Smooth muscle cell of trachea (primary cell): Measurements from ENCODE around the gene PPT2. TPM values are rescaled to one million over a fixed set of nuclear protein-coding genes. Genes with fewer than 3 reads are reported as not detected.

Source experiments
- total RNA-seq: library from RNA; depleted of rRNA; stranded (reverse); fragments of >200 nt; gene quantifications from 2 replicates; pipeline ENCODE4 v1.2.1, GENCODE V29; 2014

PPT2 gene, protein sequence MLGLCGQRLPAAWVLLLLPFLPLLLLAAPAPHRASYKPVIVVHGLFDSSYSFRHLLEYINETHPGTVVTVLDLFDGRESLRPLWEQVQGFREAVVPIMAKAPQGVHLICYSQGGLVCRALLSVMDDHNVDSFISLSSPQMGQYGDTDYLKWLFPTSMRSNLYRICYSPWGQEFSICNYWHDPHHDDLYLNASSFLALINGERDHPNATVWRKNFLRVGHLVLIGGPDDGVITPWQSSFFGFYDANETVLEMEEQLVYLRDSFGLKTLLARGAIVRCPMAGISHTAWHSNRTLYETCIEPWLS
- total RNA-seq, result 14.7 and 15.9 TPM in 2 replicates

GRCh38 chr6:32153564-32154513 lies at the start of gene PPT2:
Gene PPT2, plus strand, starts transcription at chr6:32154141. Its CDS starts 454 bp downstream, at chr6:32154595.

DNA sequence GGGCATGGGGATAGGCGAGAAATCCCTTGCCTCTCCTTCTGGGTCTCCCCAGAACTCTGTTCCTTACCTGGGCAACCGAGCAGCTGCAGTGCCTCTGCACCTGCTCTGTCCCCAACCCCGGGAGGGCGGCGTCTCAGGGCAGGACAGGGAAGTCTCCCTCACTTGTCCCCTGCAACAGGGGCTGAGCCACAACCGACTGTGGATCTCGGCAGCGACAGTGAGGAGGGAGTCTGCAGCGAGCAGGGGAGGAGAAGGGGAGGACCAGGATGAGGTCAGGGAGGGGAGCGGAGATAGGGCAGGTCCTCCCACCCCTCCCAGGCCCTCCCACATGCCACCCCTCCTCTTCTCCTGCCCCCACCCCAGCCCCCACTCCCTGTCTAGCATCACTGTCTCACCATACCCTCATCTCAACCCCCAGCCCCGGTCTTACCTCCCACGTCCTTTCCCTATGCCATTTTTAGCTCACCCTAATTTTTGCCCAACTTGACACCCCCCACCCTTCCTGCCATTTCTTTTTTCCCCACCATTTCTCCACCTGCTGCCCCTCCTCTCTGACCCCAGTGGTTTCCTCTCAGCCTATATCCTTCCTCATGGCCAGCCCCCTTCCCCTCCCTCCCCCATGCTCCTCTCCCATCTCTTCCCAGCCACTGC lies 44.7 kb upstream of the PPT2 start, which contains the start of gene TNXB:
TNXB (minus strand) TSS at position 225 of the 651 bp plus-strand sequence. CDS start 11,140 bp downstream, outside the sequence.

DNA sequence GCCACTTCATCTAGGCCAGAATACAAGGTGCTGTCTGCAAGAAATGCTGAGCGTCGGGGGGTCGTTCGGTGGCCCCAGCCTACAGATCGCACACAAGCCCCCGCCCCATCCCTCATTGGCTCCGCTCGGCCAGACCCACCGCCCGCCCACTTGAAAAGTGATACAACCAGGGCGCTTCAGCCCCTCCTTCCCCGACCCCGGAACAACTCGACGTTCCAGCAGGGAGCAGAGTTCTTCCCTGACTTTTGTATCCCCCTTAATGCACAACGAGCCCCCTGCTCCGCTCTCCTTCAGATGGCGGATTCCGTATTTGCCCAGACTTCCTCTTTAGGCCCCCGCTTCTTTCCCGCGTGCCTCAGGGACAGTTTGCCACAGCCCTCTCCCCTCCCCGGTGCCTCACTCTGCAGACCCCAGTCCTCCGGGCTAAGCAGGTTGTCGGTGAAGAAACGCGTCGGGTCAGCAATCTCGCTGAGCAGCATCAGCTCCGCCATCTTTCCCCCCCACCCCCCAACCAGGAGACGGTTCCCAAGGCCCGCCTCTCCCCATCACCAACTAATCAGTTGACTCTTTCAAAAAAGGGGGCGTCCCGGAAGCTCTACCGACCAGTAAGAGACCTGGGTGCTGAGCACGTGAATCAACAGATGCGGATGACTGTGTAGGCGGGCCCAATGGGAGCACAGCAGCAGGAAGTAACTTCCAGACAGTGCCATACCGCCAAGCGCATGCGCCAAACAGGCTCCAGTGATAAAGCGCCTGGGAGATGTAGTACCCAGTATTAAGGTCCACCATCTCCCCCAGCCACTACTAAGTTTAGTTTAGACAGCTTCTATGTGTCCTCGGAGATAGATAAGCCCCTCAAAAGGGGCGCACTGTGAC lies 26.0 kb upstream of the PPT2 start, which contains the start of gene ATF6B:
ATF6B (minus strand) TSS at position 530 of the 876 bp plus-strand sequence; CDS start at position 491, 39 bp downstream.

GRCh38 chr6:32151863-32152768 lies 1.8 kb upstream of the PPT2 start, which contains the start of gene PRRT1:
Gene PRRT1, minus strand, starts transcription at chr6:32151939. Its CDS starts 112 bp downstream, at chr6:32151827.

GRCh38 chr6:32164295-32164694 lies 10.4 kb downstream of the PPT2 start, which contains the start of gene EGFL8:
Gene EGFL8, plus strand, starts transcription at chr6:32164595. Its CDS starts 1,571 bp downstream, at chr6:32166166.

GRCh38 chr6:32175711-32176475 lies 22.0 kb downstream of the PPT2 start, which contains the start of gene AGPAT1:
Gene AGPAT1, minus strand, starts transcription at chr6:32176084. Its CDS starts 4,588 bp downstream, at chr6:32171496.

DNA sequence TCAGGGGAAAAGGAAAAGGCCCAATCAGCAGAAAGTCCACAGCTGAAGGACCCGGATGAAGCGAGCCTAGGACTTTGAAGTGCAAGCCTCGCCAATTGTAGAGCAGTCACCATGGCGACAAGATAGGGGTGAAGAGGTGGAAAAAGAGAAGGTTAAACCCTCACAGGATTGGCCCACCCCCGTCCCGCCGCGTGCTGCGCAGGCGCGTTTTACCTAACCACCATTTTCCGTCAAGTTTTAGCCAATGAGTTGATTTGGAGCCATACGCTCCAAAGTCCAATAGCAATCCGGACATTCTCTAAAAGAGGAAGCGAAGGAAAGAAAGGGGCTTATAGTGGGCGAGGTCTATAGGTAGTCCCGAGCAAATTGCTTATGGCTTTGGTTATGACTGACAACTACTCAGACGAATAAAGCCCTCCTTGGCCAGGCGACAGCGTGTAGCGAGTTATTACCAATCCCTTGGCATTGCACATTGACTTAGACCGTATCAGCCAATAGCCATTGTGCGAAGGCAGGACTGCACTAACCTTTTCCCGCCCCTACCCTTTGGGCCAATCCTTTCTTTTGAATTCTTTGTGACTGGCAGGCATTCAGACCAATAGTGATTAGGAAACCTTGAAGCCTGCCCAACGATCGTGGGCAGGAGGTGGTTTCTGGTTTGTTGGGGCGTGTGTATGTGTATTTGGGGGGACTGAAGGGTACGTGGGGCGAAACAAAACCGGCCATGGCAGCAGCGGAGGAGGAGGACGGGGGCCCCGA lies 24.0 kb downstream of the PPT2 start, which contains the start of gene RNF5:
RNF5 (plus strand) TSS at position 618 of the 759 bp plus-strand sequence; CDS start at position 725, 107 bp downstream.

GRCh38 chr6:32184084-32184640 lies 30.2 kb downstream of the PPT2 start, which contains the start of gene AGER:
Gene AGER, minus strand, starts transcription at chr6:32184253. Its CDS starts 31 bp downstream, at chr6:32184222.

DNA sequence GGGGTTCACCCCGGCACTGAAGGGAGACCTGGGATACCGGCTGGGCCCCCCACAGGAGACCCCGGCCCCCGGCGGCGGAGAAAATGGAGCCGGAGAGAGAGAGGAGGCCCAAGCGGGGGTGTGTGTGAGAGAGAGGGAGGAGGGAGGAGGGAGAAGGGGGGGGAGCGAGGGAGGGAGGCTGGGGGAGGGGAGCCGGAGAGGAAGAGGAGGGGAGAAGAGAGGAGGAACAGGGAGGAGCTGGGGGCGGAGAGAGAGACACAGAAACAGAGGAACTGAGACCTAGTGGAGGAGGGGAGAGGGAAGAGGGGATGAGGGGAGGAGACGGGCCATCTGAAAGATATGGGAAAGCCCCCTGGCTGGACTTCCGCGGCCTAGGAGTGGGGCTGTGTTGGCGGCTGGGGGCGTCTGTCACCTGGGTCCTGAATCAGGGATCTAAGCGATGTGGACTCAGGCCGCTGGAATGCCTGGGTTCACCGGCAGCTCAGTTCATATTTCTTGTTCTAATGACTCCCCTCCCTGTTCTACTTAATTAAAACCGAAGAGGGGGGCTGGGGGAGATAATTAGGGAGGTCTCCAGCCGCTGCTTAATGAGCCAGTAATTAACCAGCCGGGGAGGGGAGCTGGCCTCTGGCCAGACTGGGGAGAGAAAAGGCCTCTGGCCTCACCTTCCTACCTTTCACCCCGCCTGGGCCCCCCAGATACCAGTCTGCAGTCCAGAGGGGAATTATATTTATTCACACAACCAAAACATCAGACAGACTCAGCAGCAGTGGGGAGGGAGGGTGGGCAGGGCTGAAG lies 36.3 kb downstream of the PPT2 start, which contains the start of gene PBX2:
PBX2 (minus strand) TSS at position 149 of the 798 bp plus-strand sequence. CDS start 287 bp downstream, outside the sequence.

DNA sequence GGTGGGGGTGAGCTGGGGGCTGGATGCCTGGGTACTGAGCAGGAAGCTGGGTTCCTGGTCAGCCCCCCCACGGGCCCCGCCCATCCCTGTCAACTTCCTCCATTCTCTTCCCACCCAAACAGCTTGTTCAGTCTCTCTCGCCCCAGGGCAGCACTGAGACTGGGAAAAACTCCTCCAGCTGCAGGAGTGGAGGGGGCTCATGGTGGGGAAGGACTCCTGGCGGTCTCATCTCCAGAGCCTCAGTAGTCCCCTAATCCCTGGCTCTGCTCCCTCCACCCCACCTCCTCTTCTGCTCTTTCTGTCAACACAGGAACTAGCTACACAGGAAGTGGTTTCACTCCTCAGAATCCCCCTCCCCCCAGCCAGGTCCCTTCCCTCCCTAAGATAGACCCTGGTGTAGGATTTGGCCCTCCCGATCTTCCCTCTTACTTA lies 38.7 kb downstream of the PPT2 start, which contains the start of gene GPSM3:
GPSM3 (minus strand) TSS at position 36 of the 432 bp plus-strand sequence. CDS start 130 bp downstream, outside the sequence.

Other genes with a start within 250 kb of the PPT2 start
- 2.8 and 13.1 TPM in 2 replicates for gene C2, start 226.4 kb upstream of the PPT2 start, total RNA-seq
- 24.1 and 45.0 TPM in 2 replicates for gene CFB, start 208.0 kb upstream of the PPT2 start, total RNA-seq
- gene NELFE, start 195.2 kb upstream of the PPT2 start, total RNA-seq, result 108 and 168 TPM in 2 replicates
- gene SKIC2, start 195.0 kb upstream of the PPT2 start, total RNA-seq, result 57.7 and 89.3 TPM in 2 replicates
- gene DXO, start 182.0 kb upstream of the PPT2 start, total RNA-seq, result 12.8 and 15.1 TPM in 2 replicates
- gene C4A, start 172.1 kb upstream of the PPT2 start, total RNA-seq, result 4.1 and 11.6 TPM in 2 replicates
- 6.4 and 6.8 TPM in 2 replicates for gene C4B, start 139.3 kb upstream of the PPT2 start, total RNA-seq
- 0.17 and 0.44 TPM in 2 replicates for gene CYP21A2, start 115.7 kb upstream of the PPT2 start, total RNA-seq
- gene TNXB, start 44.8 kb upstream of the PPT2 start, total RNA-seq, result 7.7 and 77.6 TPM in 2 replicates
- gene ATF6B, start 25.9 kb upstream of the PPT2 start, total RNA-seq, result 20.8 and 27.2 TPM in 2 replicates
- 6.7 and 6.8 TPM in 2 replicates for gene FKBPL, start 23.9 kb upstream of the PPT2 start, total RNA-seq
- 0.33 and 0.44 TPM in 2 replicates for gene PRRT1, start 2.2 kb upstream of the PPT2 start, total RNA-seq
- 0.66 and 1.9 TPM in 2 replicates for gene EGFL8, start 10.5 kb downstream of the PPT2 start, total RNA-seq
- 17.5 and 42.2 TPM in 2 replicates for gene AGPAT1, start 21.9 kb downstream of the PPT2 start, total RNA-seq
- 17.5 and 30.7 TPM in 2 replicates for gene RNF5, start 24.3 kb downstream of the PPT2 start, total RNA-seq
- 0.44 and 0.50 TPM in 2 replicates for gene AGER, start 30.1 kb downstream of the PPT2 start, total RNA-seq
- 57.5 and 61.2 TPM in 2 replicates for gene PBX2, start 36.1 kb downstream of the PPT2 start, total RNA-seq
- gene GPSM3, start 38.5 kb downstream of the PPT2 start, total RNA-seq, result 1.3 and 1.8 TPM in 2 replicates
- gene NOTCH4, start 69.9 kb downstream of the PPT2 start, total RNA-seq, result 1.3 and 2.0 TPM in 2 replicates
- gene TSBP1, start 217.8 kb downstream of the PPT2 start, total RNA-seq, result not detected in 2 replicates